Activated CD4-positive, CD25-positive, alpha-beta regulatory T cell (primary cell): Measurements from ENCODE around the gene FAM174A.

Source experiments
- DNase-seq, 4 experiments: peaks; one replicate each; lab custom pipeline; 2025; lab: John Stamatoyannopoulos, UW

The FAM174A gene

GRCh38 chr5:100535060-100536005 lies at the start of gene FAM174A:
Gene FAM174A (plus strand): TSS chr5:100535374. CDS start chr5:100535531, 157 bp downstream.
- peak; percentile 77 to 87 (median 82) for DNase-seq

- DNase-seq: no peak
Observed at GRCh38 chr5:100493996-100494395, 41.2 kb upstream of the FAM174A start.

GRCh38 chr5:100496296-100496695 lies 38.9 kb upstream of the FAM174A start:
- DNase-seq: no peak

GRCh38 chr5:100502684-100503083 lies 32.5 kb upstream of the FAM174A start:
- DNase-seq: no peak

- no peak for DNase-seq
Observed at GRCh38 chr5:100505984-100506670, 29.0 kb upstream of the FAM174A start.

GRCh38 chr5:100516285-100516684 lies 18.9 kb upstream of the FAM174A start:
- no peak for DNase-seq

- no peak for DNase-seq
Observed at GRCh38 chr5:100517301-100517974, 17.7 kb upstream of the FAM174A start.

GRCh38 chr5:100518377-100518776 lies 16.8 kb upstream of the FAM174A start:
- no peak for DNase-seq

GRCh38 chr5:100519075-100519474 lies 16.1 kb upstream of the FAM174A start:
- DNase-seq: no peak

- no peak for DNase-seq
Observed at GRCh38 chr5:100520348-100520747, 14.8 kb upstream of the FAM174A start.

GRCh38 chr5:100537946-100538345 lies 2.8 kb downstream of the FAM174A start:
- no peak for DNase-seq

GRCh38 chr5:100539519-100539918 lies 4.3 kb downstream of the FAM174A start:
- no peak for DNase-seq

GRCh38 chr5:100542086-100542485 lies 6.9 kb downstream of the FAM174A start:
- no peak for DNase-seq

GRCh38 chr5:100546001-100546400 lies 10.8 kb downstream of the FAM174A start:
- no peak for DNase-seq

- DNase-seq: no peak
Observed at GRCh38 chr5:100550531-100551051, 15.4 kb downstream of the FAM174A start.

GRCh38 chr5:100551183-100551582 lies 16.0 kb downstream of the FAM174A start:
- DNase-seq: no peak

- no peak for DNase-seq
Observed at GRCh38 chr5:100553209-100553608, 18.0 kb downstream of the FAM174A start.

GRCh38 chr5:100560860-100561259 lies 25.7 kb downstream of the FAM174A start:
- no peak for DNase-seq

GRCh38 chr5:100562821-100563220 lies 27.6 kb downstream of the FAM174A start:
- no peak for DNase-seq

- no peak for DNase-seq
Observed at GRCh38 chr5:100566382-100567141, 31.4 kb downstream of the FAM174A start.

GRCh38 chr5:100574716-100575115 lies 39.5 kb downstream of the FAM174A start:
- no peak for DNase-seq
